Liver (tissue), 9 donors: Measurements from ENCODE around the gene MICAL3. TPM values are rescaled to one million over a fixed set of nuclear protein-coding genes. Genes with fewer than 3 reads are reported as not detected.
A peak's percentile ranks its signal among the peaks of the same experiment; 100 is the strongest.
"Not testable (repeated sequence)": the region's sequence is repeated elsewhere in the genome, so short reads cannot be mapped to it uniquely, and the experiment has no call there.

Source experiments
- DNase-seq: peaks from one replicate; pipeline ENCODE4 v3.0.0-alpha.2; 2017; ENCODE audit warnings: low spot score
- H3K27ac ChIP-seq, 2 donors: one replicate each; pipeline ENCODE4 v1.7.0; 2013; ENCODE audit warnings: inconsistent platforms in 2 of 2, low read length in 2 of 2, control low read depth in 1 of 2, low read depth in 1 of 2, mild to moderate bottlenecking in 1 of 2
- H3K27me3 ChIP-seq, 4 donors: one replicate each; pipeline versions ENCODE4 v1.6.1 to v1.7.0; 2013; ENCODE audit warnings: low read length in 3 of 4, inconsistent platforms in 1 of 4, mild to moderate bottlenecking in 1 of 4, moderate library complexity in 1 of 4; ENCODE audit not compliant: control insufficient read depth in 4 of 4, insufficient read depth in 4 of 4
- H3K36me3 ChIP-seq, 4 donors: one replicate each; pipeline versions ENCODE4 v1.6.1 to v1.7.0; 2013; ENCODE audit warnings: low read length in 3 of 4, mild to moderate bottlenecking in 3 of 4, low read depth in 1 of 4, moderate library complexity in 1 of 4; ENCODE audit not compliant: control insufficient read depth in 4 of 4, insufficient read depth in 3 of 4
- H3K4me1 ChIP-seq, 4 donors: one replicate each; pipeline versions ENCODE4 v1.6.1 to v1.7.0; 2013; ENCODE audit warnings: low read length in 3 of 4, mild to moderate bottlenecking in 3 of 4, moderate library complexity in 1 of 4; ENCODE audit not compliant: control insufficient read depth in 4 of 4, insufficient read depth in 4 of 4
- H3K4me3 ChIP-seq, 3 donors: one replicate each; pipeline versions ENCODE4 v1.6.1 to v1.7.0; 2013; ENCODE audit warnings: low read length in 3 of 3, control low read depth in 1 of 3, low read depth in 1 of 3, mild to moderate bottlenecking in 1 of 3
- H3K9ac ChIP-seq, 2 donors: one replicate each; pipeline ENCODE4 v1.7.0; 2013; ENCODE audit warnings: low read length in 2 of 2, mild to moderate bottlenecking in 2 of 2, moderate library complexity in 2 of 2, control low read depth in 1 of 2, low read depth in 1 of 2
- H3K9me3 ChIP-seq, 4 donors: one replicate each; pipeline versions ENCODE4 v1.6.1 to v1.7.0; 2013; ENCODE audit warnings: low read length in 3 of 4; ENCODE audit not compliant: control insufficient read depth in 4 of 4
- ATF3 ChIP-seq: IDR thresholded peaks from 2 replicates; pipeline ENCODE4 v1.6.1; 2016; ENCODE audit warnings: antibody characterized with exemption
- CTCF ChIP-seq: fragments of 150-350 bp; IDR thresholded peaks from 2 replicates; pipeline ENCODE4 v1.5.1; 2017; ENCODE audit warnings: improper control_type of control experiment, low read depth, low read length; ENCODE audit not compliant: missing input control
- EGR1 ChIP-seq, 2 donors: IDR thresholded peaks; 2 replicates each; pipeline ENCODE4 v1.6.1; 2016 to 2018; ENCODE audit warnings: antibody characterized with exemption in 2 of 2, low read depth in 2 of 2
- FOXA1 ChIP-seq: IDR thresholded peaks from 2 replicates; pipeline ENCODE4 v1.6.1; 2016; ENCODE audit warnings: antibody characterized with exemption
- FOXA2 ChIP-seq: IDR thresholded peaks from 2 replicates; pipeline ENCODE4 v1.6.1; 2016; ENCODE audit warnings: antibody characterized with exemption
- GABPA ChIP-seq, 2 donors: IDR thresholded peaks in 1 of 2; conservative IDR thresholded peaks in 1 of 2; 2 replicates each; pipeline ENCODE4 v1.6.1; 2016; ENCODE audit warnings: antibody characterized with exemption in 2 of 2, mild to moderate bottlenecking in 1 of 2, moderate library complexity in 1 of 2
- HNF4A ChIP-seq, 2 donors: conservative IDR thresholded peaks; 2 replicates each; pipeline ENCODE4 v1.6.1; 2016; ENCODE audit warnings: antibody characterized with exemption in 2 of 2, mild to moderate bottlenecking in 2 of 2
- HNF4G ChIP-seq: IDR thresholded peaks from 2 replicates; pipeline ENCODE4 v1.6.1; 2016; ENCODE audit warnings: antibody characterized with exemption
- JUND ChIP-seq, 2 donors: IDR thresholded peaks; 2 replicates each; pipeline ENCODE4 v1.6.1; 2016; ENCODE audit warnings: antibody characterized with exemption in 2 of 2
- MAX ChIP-seq: IDR thresholded peaks from 2 replicates; pipeline ENCODE4 v1.6.1; 2016; ENCODE audit warnings: antibody characterized with exemption
- NR2F2 ChIP-seq: IDR thresholded peaks from 2 replicates; pipeline ENCODE4 v1.6.1; 2016; ENCODE audit warnings: antibody characterized with exemption
- RAD21 ChIP-seq, 2 donors: IDR thresholded peaks; 2 replicates each; pipeline ENCODE4 v1.6.1; 2016; ENCODE audit warnings: antibody characterized with exemption in 2 of 2, mild to moderate bottlenecking in 2 of 2
- REST ChIP-seq: IDR thresholded peaks from 2 replicates; pipeline ENCODE4 v1.6.1; 2016; ENCODE audit warnings: antibody characterized with exemption, mild to moderate bottlenecking
- RXRA ChIP-seq, 2 donors: IDR thresholded peaks; 2 replicates each; pipeline ENCODE4 v1.6.1; 2017 to 2018; ENCODE audit warnings: antibody characterized with exemption in 2 of 2, mild to moderate bottlenecking in 1 of 2
- SP1 ChIP-seq: IDR thresholded peaks from 2 replicates; pipeline ENCODE4 v1.6.1; 2018; ENCODE audit warnings: antibody characterized with exemption, mild to moderate bottlenecking
- TAF1 ChIP-seq: conservative IDR thresholded peaks from 2 replicates; pipeline ENCODE4 v1.6.1; 2016; ENCODE audit warnings: antibody characterized with exemption, mild to moderate bottlenecking
- YY1 ChIP-seq: IDR thresholded peaks from 2 replicates; pipeline ENCODE4 v1.6.1; 2016; ENCODE audit warnings: antibody characterized with exemption, mild to moderate bottlenecking
- ZBTB33 ChIP-seq: IDR thresholded peaks from 2 replicates; pipeline ENCODE4 v1.6.1; 2016; ENCODE audit warnings: antibody characterized with exemption
- WGBS: extraction: QIAGEN DNeasy Blood & Tissue Kit; methylation state at CpG from one replicate; pipeline ENCODE4 v1.1.7; 2013; 5-methylcytosine and 5-hydroxymethylcytosine counted together
- polyA plus RNA-seq, 2 donors: library from polyadenylated mRNA; stranded (reverse) in 1 of 2; unstranded in 1 of 2; fragments of 200-250 nt in 1 of 2; fragments of >200 nt in 1 of 2; fragmentation: Nextera tagmentation in 1 of 2; extraction: Ambion mirVana in 1 of 2; gene quantifications; one replicate each; pipeline versions ENCODE4 v1.2.1 to v1.2.3, GENCODE V29; 2013 to 2015
- total RNA-seq, 2 donors: library from RNA; depleted of rRNA; stranded (reverse); fragments of >200 nt; gene quantifications; one replicate each; pipeline ENCODE4 v1.2.3, GENCODE V29; 2014
- donor health status: healthy.
- donor health status: healthy.
- donor health status: healthy.
- donor health status: healthy.
- donor health status: healthy.

MICAL3 gene
- total and polyA plus RNA-seq, 4 donors: 6.4 to 38.4 (median 23.4) TPM

DNA sequence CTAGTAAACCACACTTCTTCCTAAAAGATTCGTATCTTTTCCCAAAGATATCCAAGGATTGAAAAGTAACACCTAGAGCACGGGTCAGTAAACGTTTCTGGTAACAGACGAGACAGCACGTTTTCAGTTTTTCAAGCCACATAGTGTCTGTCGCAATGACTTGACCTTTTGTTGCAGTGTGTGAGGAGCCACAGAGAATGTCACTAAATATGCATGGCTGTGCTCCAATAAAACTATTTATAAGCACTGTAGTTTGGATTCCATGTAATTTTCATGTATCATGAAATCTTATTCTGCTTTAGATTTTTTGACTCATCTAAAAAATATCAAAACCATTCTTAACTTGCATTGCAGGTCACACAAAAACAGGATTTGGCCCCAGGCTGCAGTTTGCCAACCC lies 18.3 kb upstream of the MICAL3 start:
- Histone ChIP-seq H3K27me3 (no peaks in the 10 kb centered on the region), H3K27ac (no peak overlapping the region), H3K4me1 (peaks cover 6 to 31% (median 25%) of the 10 kb centered on the region in 4 donors), H3K9ac (no peak overlapping the region), H3K4me3 (no peak overlapping the region), H3K36me3 (no peaks in the 10 kb centered on the region), H3K9me3 (no peaks in the 10 kb centered on the region)
- DNase-seq: no peak
- 36% methylated on average over 6 of the region's 6 CpGs for WGBS
- TF ChIP-seq JUND (IDR thresholded peaks at IDR 0.05) (no peak), NR2F2 (peak; percentile 91), RXRA (IDR thresholded peaks at IDR 0.05) (peak; percentile 76 to 84), GABPA (IDR thresholded peaks at IDR 0.05 in 1 of 2, conservative IDR thresholded peaks at IDR 0.05 in 1 of 2) (no peak), YY1 (peak; percentile 54), EGR1 (IDR thresholded peaks at IDR 0.05; ENCODE audit: low read depth in 2 of 2) (no peak), FOXA2 (no peak), CTCF (no peak), ATF3 (no peak), HNF4G (no peak), TAF1 (no peak), RAD21 (IDR thresholded peaks at IDR 0.05) (no peak), REST (no peak), MAX (peak; percentile 78), FOXA1 (no peak), SP1 (peak; percentile 67), ZBTB33 (no peak), HNF4A (conservative IDR thresholded peaks at IDR 0.05) (peak; percentile 56 to 58)

DNA sequence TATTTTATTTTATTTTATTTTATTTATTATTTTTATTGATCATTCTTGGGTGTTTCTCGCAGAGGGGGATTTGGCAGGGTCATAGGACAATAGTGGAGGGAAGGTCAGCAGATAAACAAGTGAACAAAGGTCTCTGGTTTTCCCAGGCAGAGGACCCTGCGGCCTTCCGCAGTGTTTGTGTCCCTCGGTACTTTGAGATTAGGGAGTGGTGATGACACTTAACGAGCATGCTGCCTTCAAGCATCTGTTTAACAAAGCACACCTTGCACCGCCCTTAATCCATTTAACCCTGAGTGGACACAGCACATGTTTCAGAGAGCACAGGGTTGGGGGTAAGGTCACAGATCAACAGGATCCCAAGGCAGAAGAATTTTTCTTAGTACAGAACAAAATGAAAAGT lies 16.5 kb upstream of the MICAL3 start:
- H3K9ac ChIP-seq, H3K4me3 ChIP-seq, H3K27ac ChIP-seq, H3K36me3 ChIP-seq, DNase-seq, H3K27me3 ChIP-seq, H3K9me3 ChIP-seq: not testable (repeated sequence)
- H3K4me1 ChIP-seq: peaks cover 6 to 31% (median 25%) of the 10 kb centered on the region in 4 donors
- 40% methylated on average over 6 of the region's 6 CpGs for WGBS
